LNCaP clone FGC (cell line): ENCODE results near the gene RNF212.

Source experiments
- DNase-seq: peaks from one replicate; pipeline ENCODE4 v3.0.0-alpha.2; 2011; ENCODE audit warnings: low read depth
- H3K4me3 ChIP-seq: 2 replicates; pipeline ENCODE4 v1.5.1; 2011; ENCODE audit warnings: mild to moderate bottlenecking, low read depth, low read length, control low read depth
- TF ChIP-seq, protein P1 (sequence below): IDR thresholded peaks from 2 replicates; pipeline ENCODE4 v1.5.1; 2012; ENCODE audit warnings: mild to moderate bottlenecking; ENCODE audit not compliant: control insufficient read depth, insufficient read depth; ENCODE audit errors: extremely low read depth

Gene RNF212

DNA sequence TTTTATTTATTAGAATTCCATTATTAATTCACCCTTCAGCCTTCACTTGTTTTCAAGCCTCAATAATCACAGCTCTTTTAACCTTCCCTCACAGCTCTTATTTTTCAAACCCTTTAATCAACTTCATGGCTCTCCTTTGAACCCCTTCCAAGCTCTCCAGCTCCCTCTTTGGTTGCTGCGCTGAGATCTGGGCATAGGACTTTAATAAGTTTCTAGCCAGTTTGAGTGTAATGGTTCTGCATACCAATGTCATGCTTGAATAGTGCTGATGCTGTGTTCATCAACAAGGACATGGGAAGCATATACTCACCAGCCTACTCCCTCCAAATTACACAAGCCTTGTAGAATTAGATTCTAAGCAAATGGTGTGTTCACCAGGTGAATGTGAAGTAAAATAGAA is 3.5 kb upstream of the RNF212 start:
- no peak for DNase-seq
- no peak overlapping the region for H3K4me3 ChIP-seq
- TF ChIP-seq, protein P1, sequence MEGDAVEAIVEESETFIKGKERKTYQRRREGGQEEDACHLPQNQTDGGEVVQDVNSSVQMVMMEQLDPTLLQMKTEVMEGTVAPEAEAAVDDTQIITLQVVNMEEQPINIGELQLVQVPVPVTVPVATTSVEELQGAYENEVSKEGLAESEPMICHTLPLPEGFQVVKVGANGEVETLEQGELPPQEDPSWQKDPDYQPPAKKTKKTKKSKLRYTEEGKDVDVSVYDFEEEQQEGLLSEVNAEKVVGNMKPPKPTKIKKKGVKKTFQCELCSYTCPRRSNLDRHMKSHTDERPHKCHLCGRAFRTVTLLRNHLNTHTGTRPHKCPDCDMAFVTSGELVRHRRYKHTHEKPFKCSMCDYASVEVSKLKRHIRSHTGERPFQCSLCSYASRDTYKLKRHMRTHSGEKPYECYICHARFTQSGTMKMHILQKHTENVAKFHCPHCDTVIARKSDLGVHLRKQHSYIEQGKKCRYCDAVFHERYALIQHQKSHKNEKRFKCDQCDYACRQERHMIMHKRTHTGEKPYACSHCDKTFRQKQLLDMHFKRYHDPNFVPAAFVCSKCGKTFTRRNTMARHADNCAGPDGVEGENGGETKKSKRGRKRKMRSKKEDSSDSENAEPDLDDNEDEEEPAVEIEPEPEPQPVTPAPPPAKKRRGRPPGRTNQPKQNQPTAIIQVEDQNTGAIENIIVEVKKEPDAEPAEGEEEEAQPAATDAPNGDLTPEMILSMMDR = 0 out of 2 replicates have a peak, but pooled peaks have one; percentile 6

DNA sequence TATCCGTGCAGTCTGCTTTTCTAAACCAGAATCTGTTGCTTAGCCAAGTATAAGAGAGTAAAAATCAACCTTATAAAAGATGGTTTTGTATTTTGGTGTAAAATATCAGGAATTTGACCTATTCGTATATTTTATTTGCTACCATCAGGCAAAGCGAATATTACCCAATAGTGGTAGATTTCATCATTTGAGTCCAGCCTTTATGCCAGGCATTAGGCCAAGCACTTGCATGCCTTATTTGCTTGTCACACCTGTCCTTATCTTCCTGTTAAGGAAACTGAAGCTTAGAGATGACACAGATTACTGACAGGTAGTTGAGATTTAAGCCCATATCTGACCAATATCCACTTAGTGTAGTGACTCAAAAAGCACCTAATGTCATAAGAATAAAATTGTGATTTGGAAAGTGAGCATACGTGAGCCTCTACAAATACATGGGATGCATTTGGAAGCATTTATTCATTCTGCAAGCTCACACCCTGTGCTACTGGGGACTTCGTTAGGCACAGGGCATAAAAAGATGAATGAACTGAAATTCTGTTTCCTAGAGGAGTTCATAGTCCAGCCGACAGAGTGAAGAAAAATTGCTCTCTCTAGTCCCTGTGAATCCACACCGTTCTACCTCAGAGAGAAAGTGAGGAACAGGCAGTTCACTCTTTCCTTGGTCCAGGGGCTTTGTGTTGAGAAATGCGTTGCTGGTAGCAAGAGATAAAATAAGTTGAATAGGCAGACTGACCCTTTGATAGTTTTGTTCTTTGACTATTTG is 2.3 kb upstream of the RNF212 start:
- TF ChIP-seq, protein P1 = no peak
- peak; percentile 79 for DNase-seq

DNA sequence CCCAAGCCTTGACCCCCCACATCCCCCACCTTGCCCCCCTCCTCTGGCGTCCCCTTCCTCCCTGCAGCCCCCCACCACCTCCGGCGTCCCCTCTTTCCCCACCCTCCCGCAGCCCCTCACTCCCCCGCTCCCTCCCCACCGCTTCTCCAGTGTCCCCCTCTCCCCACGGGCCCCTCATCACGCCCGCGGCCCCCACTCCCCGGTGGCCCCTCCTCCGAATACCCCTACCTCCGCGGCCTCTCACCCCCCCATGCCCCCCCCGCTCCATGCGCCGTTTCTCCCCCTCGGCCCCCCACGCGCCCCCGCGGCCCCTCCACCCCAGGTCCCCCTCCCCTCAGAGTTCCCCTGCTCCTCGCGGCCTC is 562 bp downstream of the RNF212 start:
- H3K4me3 ChIP-seq = no peak overlapping the region
- TF ChIP-seq, protein P1 = no peak
- DNase-seq = no peak

More for the DNA sequence above, 2.3 kb upstream of the RNF212 start:
- H3K4me3 ChIP-seq = no peak overlapping the region

DNA sequence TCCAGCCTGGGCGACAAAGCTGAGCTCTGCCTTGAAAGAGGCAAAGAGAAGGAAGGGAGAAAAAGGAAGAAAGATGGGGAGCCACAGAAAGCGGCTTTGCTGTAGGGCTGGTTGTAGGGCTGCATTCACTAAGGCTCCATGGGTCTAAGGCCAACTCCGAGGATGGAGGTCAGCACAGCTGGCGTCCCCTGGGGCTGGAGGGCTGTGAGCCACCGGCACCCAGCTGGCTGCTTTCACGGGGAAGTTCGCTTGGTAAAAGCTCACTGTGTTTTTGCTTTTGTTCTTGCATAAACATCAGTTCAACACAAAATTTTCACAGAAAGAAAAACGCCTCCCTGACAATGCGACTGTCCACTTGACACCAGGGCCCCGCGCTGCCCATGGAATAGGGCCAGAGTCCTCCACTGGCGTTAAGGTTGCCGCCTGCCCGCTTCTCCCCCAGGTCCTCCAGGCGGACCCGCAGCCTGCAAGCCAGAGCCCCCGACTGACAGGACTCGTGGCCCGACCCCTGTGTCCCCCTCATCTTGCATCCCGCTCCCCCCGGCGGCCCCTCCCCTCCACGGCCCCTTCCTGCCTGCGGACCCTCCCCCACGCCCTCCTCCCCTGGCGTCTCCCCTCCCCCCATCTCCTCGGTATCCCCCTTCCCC is 1.1 kb downstream of the RNF212 start:
- TF ChIP-seq, protein P1 = no peak
- no peak for DNase-seq
- H3K4me3 ChIP-seq = no peak overlapping the region

DNA sequence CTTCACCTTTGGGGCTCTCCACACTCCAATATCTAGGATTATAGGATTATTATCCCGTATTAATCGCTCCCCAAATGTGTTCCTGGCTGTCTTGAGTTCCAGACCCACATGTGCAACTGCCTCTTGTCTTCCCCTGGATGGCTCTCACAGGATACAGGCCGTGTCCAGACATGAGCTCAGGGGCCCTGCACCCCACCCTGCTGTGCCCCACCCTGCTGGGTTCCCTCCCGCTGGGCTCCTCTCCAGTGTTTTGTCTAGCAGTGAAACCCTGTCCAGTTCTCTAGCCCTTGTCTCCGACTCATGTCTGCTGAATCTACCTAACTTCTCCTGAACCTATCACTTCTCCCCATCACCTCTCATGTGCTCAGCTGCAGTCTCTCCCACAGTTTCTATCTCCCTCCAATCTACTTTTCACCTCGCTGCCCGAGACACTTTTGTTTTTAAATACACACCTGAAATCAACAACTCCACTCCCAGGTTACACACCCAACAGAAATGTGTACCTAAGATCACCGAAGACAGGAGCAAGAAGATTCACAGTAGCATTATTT is 2.0 kb downstream of the RNF212 start:
- no peak for DNase-seq
- no peak overlapping the region for H3K4me3 ChIP-seq
- TF ChIP-seq, protein P1 = no peak

DNA sequence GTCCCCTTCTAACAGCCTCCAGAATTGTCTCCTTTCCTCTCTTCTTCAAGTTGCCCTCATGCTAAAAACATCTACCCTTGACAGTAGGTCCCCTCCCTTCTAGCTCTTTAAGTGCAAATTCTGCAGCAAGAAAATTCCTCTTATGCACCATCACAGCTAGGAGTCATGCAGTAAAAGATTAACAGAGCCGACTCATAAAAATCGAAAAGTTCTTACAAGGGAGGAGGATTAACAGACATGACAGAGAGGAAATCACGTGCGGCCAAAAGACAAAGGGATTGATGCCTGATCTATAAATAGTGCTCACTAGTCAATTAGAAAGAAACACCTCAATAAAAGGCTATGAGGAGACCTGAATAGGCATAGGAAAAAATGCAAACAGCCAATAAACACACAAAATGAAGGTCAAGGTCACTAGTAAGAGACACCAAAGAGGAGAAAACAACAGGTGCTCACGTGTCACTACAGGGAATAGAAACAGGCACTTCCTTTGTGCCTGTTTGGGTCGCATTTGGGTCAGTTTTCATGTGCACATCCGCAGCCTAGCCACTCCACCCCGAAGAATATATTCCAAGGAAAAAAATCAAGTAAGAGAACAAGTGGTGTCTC is 3.4 kb downstream of the RNF212 start:
- no peak for DNase-seq
- TF ChIP-seq, protein P1 = no peak
- no peak overlapping the region for H3K4me3 ChIP-seq
